Measurements from ENCODE around the gene MINK1. TPM values are rescaled to one million over a fixed set of nuclear protein-coding genes. Genes with fewer than 3 reads are reported as not detected.

The MINK1 gene
- total RNA-seq, 1 donor from 2014 or later = 63.2 TPM

GRCh38 chr17:4839965-4840892 is 7.1 kb downstream of the MINK1 start:
- Histone ChIP-seq H3K79me2 (ENCODE audit: insufficient read depth, low read length) (peaks cover 86% of the 10 kb centered on the region), H3K27ac (ENCODE audit: low read depth, low read length) (no peak overlapping the region), H3K36me3 (ENCODE audit: insufficient read depth, low read length) (no peaks in the 10 kb centered on the region), H3K4me2 (ENCODE audit: low read length) (no peak overlapping the region), H3K9me3 (ENCODE audit: insufficient read depth, low read depth, low read length) (no peaks in the 10 kb centered on the region), H3K4me1 (ENCODE audit: insufficient read depth, low read length) (peaks cover 3% of the 10 kb centered on the region), H4K20me1 (ENCODE audit: insufficient read depth, low read length) (peaks cover 92% of the 10 kb centered on the region), H3K27me3 (ENCODE audit: insufficient read depth, low read length) (no peaks in the 10 kb centered on the region), H3K4me3 (ENCODE audit: insufficient read depth, low read depth, low read length) (no peak overlapping the region), H2AFZ (ENCODE audit: low read depth, low read length) (no peak overlapping the region), H3K9ac (ENCODE audit: low read length) (no peak overlapping the region)
- Mint-ChIP-seq H3K4me3 (ENCODE audit: unreplicated experiment) (no peak overlapping the region), H3K4me1 (ENCODE audit: low read depth, unreplicated experiment) (peaks cover 18% of the 10 kb centered on the region), H3K27ac (ENCODE audit: unreplicated experiment) (no peak overlapping the region), H3K27me3 (ENCODE audit: low read depth, unreplicated experiment) (no peaks in the 10 kb centered on the region), H3K36me3 (ENCODE audit: low read depth, unreplicated experiment) (peaks cover 10% of the 10 kb centered on the region), H3K9me3 (ENCODE audit: unreplicated experiment) (no peaks in the 10 kb centered on the region)
- no peak for TF ChIP-seq CTCF (IDR thresholded peaks at IDR 0.05; ENCODE audit: insufficient read depth, low read depth, low read length)
- no peak for TF ChIP-seq EZH2 (IDR thresholded peaks at IDR 0.05; ENCODE audit: insufficient read depth, low read length)
- DNase-seq (ENCODE audit: low read depth) (no peak), FAIRE-seq (no peak)

- H2AFZ ChIP-seq (ENCODE audit: low read depth, low read length) = no peak overlapping the region
- H3K9me3 ChIP-seq (ENCODE audit: insufficient read depth, low read depth, low read length) = no peaks in the 10 kb centered on the region
- Mint-ChIP-seq H3K27ac (ENCODE audit: unreplicated experiment) (no peak overlapping the region), H3K27me3 (ENCODE audit: low read depth, unreplicated experiment) (no peaks in the 10 kb centered on the region), H3K36me3 (ENCODE audit: low read depth, unreplicated experiment) (peaks cover 9% of the 10 kb centered on the region), H3K9me3 (ENCODE audit: unreplicated experiment) (no peaks in the 10 kb centered on the region), H3K4me1 (ENCODE audit: low read depth, unreplicated experiment) (peaks cover 15% of the 10 kb centered on the region), H3K4me3 (ENCODE audit: unreplicated experiment) (no peak overlapping the region)
- DNase-seq (ENCODE audit: low read depth) (no peak), FAIRE-seq (no peak)
- TF ChIP-seq CTCF (IDR thresholded peaks at IDR 0.05; ENCODE audit: insufficient read depth, low read depth, low read length) (no peak), EZH2 (IDR thresholded peaks at IDR 0.05; ENCODE audit: insufficient read depth, low read length) (no peak)
- H3K79me2 ChIP-seq (ENCODE audit: insufficient read depth, low read length) = peaks cover 85% of the 10 kb centered on the region
- H3K9ac ChIP-seq (ENCODE audit: low read length) = no peak overlapping the region
- H4K20me1 ChIP-seq (ENCODE audit: insufficient read depth, low read length) = peaks cover 92% of the 10 kb centered on the region
- peaks cover 3% of the 10 kb centered on the region for H3K4me1 ChIP-seq (ENCODE audit: insufficient read depth, low read length)
- no peak overlapping the region for H3K4me2 ChIP-seq (ENCODE audit: low read length)
- H3K27me3 ChIP-seq (ENCODE audit: insufficient read depth, low read length) = no peaks in the 10 kb centered on the region
- H3K27ac ChIP-seq (ENCODE audit: low read depth, low read length) = no peak overlapping the region
- H3K4me3 ChIP-seq (ENCODE audit: insufficient read depth, low read depth, low read length) = no peak overlapping the region
- no peaks in the 10 kb centered on the region for H3K36me3 ChIP-seq (ENCODE audit: insufficient read depth, low read length)
Measured at GRCh38 chr17:4840893-4841242, 7.7 kb downstream of the MINK1 start.

- no peaks in the 10 kb centered on the region for H3K9me3 ChIP-seq (ENCODE audit: insufficient read depth, low read depth, low read length)
- Mint-ChIP-seq H3K36me3 (ENCODE audit: low read depth, unreplicated experiment) (peaks cover 12% of the 10 kb centered on the region), H3K9me3 (ENCODE audit: unreplicated experiment) (no peaks in the 10 kb centered on the region), H3K27ac (ENCODE audit: unreplicated experiment) (no peak overlapping the region), H3K4me3 (ENCODE audit: unreplicated experiment) (no peak overlapping the region), H3K4me1 (ENCODE audit: low read depth, unreplicated experiment) (peaks cover 9% of the 10 kb centered on the region), H3K27me3 (ENCODE audit: low read depth, unreplicated experiment) (no peaks in the 10 kb centered on the region)
- H3K9ac ChIP-seq (ENCODE audit: low read length) = no peak overlapping the region
- DNase-seq (ENCODE audit: low read depth) = no peak
- no peak overlapping the region for H2AFZ ChIP-seq (ENCODE audit: low read depth, low read length)
- H3K36me3 ChIP-seq (ENCODE audit: insufficient read depth, low read length) = no peaks in the 10 kb centered on the region
- no peak overlapping the region for H3K27ac ChIP-seq (ENCODE audit: low read depth, low read length)
- H3K4me3 ChIP-seq (ENCODE audit: insufficient read depth, low read depth, low read length) = no peak overlapping the region
- no peaks in the 10 kb centered on the region for H3K27me3 ChIP-seq (ENCODE audit: insufficient read depth, low read length)
- H3K4me1 ChIP-seq (ENCODE audit: insufficient read depth, low read length) = peaks cover 3% of the 10 kb centered on the region
- peaks cover 94% of the 10 kb centered on the region for H4K20me1 ChIP-seq (ENCODE audit: insufficient read depth, low read length)
- H3K4me2 ChIP-seq (ENCODE audit: low read length) = no peak overlapping the region
- FAIRE-seq = no peak
- H3K79me2 ChIP-seq (ENCODE audit: insufficient read depth, low read length) = peaks cover 86% of the 10 kb centered on the region
- TF ChIP-seq CTCF (IDR thresholded peaks at IDR 0.05; ENCODE audit: insufficient read depth, low read depth, low read length) (no peak), EZH2 (IDR thresholded peaks at IDR 0.05; ENCODE audit: insufficient read depth, low read length) (no peak)
Measured at GRCh38 chr17:4842376-4842775, 9.2 kb downstream of the MINK1 start.
